Measurements from ENCODE around the gene HEATR3. TPM values are rescaled to one million over a fixed set of nuclear protein-coding genes. Genes with fewer than 3 reads are reported as not detected.

HEATR3 gene
- total and polyA plus RNA-seq, 2 of the 13 experiments (the other 11 are each of a cell fraction or from before 2014, with no cell fraction given): 22.4 to 52.4 TPM

- TF ChIP-seq KAT7 (CRISPR knock-in tag; IDR thresholded peaks at IDR 0.05; ENCODE audit: borderline replicate concordance) (peak; percentile 32; the same call in 1 of the 2 replicates), TIGD3 (CRISPR knock-in tag; IDR thresholded peaks at IDR 0.05; ENCODE audit: borderline replicate concordance) (no peak), MAFK (conservative IDR thresholded peaks at IDR 0.05 in 1 of 2, IDR thresholded peaks at IDR 0.05 in 1 of 2; ENCODE audit: low read length in 2 of 2) (no peak), ZNF672 (CRISPR knock-in tag; IDR thresholded peaks at IDR 0.05) (no peak), ZBTB20 (CRISPR knock-in tag; IDR thresholded peaks at IDR 0.05; ENCODE audit: borderline replicate concordance, low read depth) (no peak), ZNF430 (CRISPR knock-in tag; IDR thresholded peaks at IDR 0.05) (peak; percentile 79; the same call in 1 of the 2 replicates), ATF6 (CRISPR knock-in tag; conservative IDR thresholded peaks at IDR 0.05) (no peak), NR1H2 (CRISPR knock-in tag; IDR thresholded peaks at IDR 0.05; ENCODE audit: borderline replicate concordance, low read depth) (no peak), ATF3 (CRISPR knock-in tag; IDR thresholded peaks at IDR 0.05) (no peak), HDAC1 (CRISPR knock-in tag; IDR thresholded peaks at IDR 0.05) (0 out of 2 replicates have a peak, but pooled peaks have one; percentile 30), ZNF605 (CRISPR knock-in tag; IDR thresholded peaks at IDR 0.05) (peak; percentile 85), PBX2 (CRISPR knock-in tag; IDR thresholded peaks at IDR 0.05) (no peak), ZNF10 (CRISPR knock-in tag; IDR thresholded peaks at IDR 0.05; ENCODE audit: borderline replicate concordance, low read depth) (0 out of 2 replicates have a peak, but pooled peaks have one; percentile 9), ZNF432 (CRISPR knock-in tag; IDR thresholded peaks at IDR 0.05; ENCODE audit: borderline replicate concordance) (no peak), NFYC (CRISPR knock-in tag; IDR thresholded peaks at IDR 0.05) (peak; percentile 17; the same call in 1 of the 2 replicates), CENPX (CRISPR knock-in tag; IDR thresholded peaks at IDR 0.05) (no peak)
- TF ChIP-seq, protein P1, sequence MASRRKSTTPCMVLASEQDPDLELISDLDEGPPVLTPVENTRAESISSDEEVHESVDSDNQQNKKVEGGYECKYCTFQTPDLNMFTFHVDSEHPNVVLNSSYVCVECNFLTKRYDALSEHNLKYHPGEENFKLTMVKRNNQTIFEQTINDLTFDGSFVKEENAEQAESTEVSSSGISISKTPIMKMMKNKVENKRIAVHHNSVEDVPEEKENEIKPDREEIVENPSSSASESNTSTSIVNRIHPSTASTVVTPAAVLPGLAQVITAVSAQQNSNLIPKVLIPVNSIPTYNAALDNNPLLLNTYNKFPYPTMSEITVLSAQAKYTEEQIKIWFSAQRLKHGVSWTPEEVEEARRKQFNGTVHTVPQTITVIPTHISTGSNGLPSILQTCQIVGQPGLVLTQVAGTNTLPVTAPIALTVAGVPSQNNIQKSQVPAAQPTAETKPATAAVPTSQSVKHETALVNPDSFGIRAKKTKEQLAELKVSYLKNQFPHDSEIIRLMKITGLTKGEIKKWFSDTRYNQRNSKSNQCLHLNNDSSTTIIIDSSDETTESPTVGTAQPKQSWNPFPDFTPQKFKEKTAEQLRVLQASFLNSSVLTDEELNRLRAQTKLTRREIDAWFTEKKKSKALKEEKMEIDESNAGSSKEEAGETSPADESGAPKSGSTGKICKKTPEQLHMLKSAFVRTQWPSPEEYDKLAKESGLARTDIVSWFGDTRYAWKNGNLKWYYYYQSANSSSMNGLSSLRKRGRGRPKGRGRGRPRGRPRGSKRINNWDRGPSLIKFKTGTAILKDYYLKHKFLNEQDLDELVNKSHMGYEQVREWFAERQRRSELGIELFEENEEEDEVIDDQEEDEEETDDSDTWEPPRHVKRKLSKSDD (CRISPR knock-in tag; IDR thresholded peaks at IDR 0.05; ENCODE audit: low read depth): no peak
- TF ChIP-seq, protein P2, sequence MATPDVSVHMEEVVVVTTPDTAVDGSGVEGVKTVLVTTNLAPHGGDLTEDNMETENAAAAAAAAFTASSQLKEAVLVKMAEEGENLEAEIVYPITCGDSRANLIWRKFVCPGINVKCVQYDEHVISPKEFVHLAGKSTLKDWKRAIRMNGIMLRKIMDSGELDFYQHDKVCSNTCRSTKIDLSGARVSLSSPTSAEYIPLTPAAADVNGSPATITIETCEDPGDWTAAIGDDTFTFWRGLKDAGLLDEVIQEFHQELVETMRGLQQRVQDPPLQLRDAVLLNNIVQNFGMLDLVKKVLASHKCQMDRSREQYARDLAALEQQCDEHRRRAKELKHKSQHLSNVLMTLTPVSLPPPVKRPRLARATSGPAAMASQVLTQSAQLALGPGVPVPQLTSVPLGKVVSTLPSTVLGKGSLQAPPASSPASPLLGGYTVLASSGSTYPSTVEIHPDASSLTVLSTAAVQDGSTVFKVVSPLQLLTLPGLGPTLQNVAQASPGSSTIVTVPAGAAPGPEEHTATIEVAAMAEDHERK (CRISPR knock-in tag; IDR thresholded peaks at IDR 0.05; ENCODE audit: low read depth): no peak
- TF ChIP-seq, protein P3, sequence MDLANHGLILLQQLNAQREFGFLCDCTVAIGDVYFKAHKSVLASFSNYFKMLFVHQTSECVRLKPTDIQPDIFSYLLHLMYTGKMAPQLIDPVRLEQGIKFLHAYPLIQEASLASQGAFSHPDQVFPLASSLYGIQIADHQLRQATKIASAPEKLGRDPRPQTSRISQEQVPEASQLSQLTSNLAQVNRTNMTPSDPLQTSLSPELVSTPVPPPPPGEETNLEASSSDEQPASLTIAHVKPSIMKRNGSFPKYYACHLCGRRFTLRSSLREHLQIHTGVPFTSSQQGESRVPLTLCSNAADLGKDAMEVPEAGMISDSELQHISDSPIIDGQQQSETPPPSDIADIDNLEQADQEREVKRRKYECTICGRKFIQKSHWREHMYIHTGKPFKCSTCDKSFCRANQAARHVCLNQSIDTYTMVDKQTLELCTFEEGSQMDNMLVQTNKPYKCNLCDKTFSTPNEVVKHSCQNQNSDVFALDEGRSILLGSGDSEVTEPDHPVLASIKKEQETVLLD (CRISPR knock-in tag; IDR thresholded peaks at IDR 0.05; ENCODE audit: low read depth): no peak
These were observed 86.6 kb downstream of the HEATR3 start (continued) for GRCh38 chr16:50152351-50152806.

Measured in HepG2 (cell line).